Progenitor cell of endocrine pancreas (in vitro differentiated cells): Measurements from ENCODE around the gene POC1A. TPM values are rescaled to one million over a fixed set of nuclear protein-coding genes. Genes with fewer than 3 reads are reported as not detected.
A peak's percentile ranks its signal among the peaks of the same experiment; 100 is the strongest.

Experiments
- DNase-seq: peaks from one replicate; pipeline ENCODE4 v3.0.0; 2021; ENCODE audit warnings: low spot score; ENCODE audit not compliant: unreplicated experiment
- H3K27ac Mint-ChIP-seq: 2 replicates; pipeline ENCODE4 v1.8.0; 2021; ENCODE audit warnings: mild to moderate bottlenecking, moderate library complexity, mixed read lengths
- H3K27me3 Mint-ChIP-seq: 2 replicates; pipeline ENCODE4 v1.8.0; 2021; ENCODE audit warnings: mixed read lengths
- H3K36me3 Mint-ChIP-seq: 2 replicates; pipeline ENCODE4 v1.8.0; 2022; ENCODE audit warnings: mixed read lengths; ENCODE audit not compliant: insufficient read depth
- H3K4me1 Mint-ChIP-seq: 2 replicates; pipeline ENCODE4 v1.8.0; 2021; ENCODE audit warnings: low read depth, mixed read lengths
- H3K4me3 Mint-ChIP-seq: 2 replicates; pipeline ENCODE4 v1.8.0; 2021; ENCODE audit warnings: low read depth, mild to moderate bottlenecking, moderate library complexity, mixed read lengths
- H3K9me3 Mint-ChIP-seq: 2 replicates; pipeline ENCODE4 v1.8.0; 2021; ENCODE audit warnings: low read depth, mixed read lengths
- total RNA-seq: library from RNA; stranded (reverse); gene quantifications from 2 replicates; pipeline ENCODE4 v1.2.1, GENCODE V29; 2021
- TF ChIP-seq, protein P1 (sequence below): fragments of 200-600 bp; sonication (generic); IDR thresholded peaks from one replicate; pipeline ENCODE4 v1.5.0; 2021; ENCODE audit warnings: antibody characterized with exemption, mild to moderate bottlenecking; ENCODE audit not compliant: unreplicated experiment

POC1A gene
- total RNA-seq, 1 donor from 2014 or later, result 14.5 TPM

DNA sequence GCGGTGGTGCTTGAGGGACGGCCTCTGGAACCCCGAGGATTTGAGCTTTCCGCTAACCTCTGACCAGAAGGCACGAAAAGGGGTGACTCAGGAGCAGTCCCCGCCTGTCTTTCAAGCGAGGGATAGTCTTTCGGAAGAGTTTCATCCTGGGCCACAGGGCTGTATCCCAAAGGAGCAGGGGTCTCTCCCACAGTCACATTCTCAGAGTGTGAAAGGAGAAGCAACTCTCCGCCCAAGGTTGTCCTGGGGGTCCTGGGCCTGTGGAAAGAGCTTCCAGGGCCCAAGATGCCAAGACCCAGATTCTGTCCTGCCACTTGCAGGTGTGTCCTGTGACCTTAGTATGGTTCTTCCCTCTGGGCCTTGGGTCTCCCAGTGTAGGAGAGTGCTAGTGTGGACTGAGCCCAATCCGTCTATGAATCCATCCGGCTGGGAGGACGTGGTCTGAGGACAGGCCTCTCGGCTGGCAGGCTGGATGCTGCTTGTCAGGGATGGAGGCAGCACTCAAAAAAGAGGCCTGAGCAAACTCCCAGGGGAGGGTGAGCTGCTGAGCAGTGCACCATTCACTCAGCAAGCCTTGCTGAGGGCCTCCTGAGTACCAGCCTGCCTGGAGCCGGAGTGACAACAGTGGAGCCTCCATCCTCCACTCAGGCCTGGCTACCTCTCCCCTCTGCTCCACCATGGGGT is 96.3 kb downstream of the POC1A start:
- H3K27me3 Mint-ChIP-seq, result peaks cover 20% of the 10 kb centered on the region
- peak overlapping the region; percentile 81 for H3K27ac Mint-ChIP-seq
- DNase-seq, result no peak
- H3K36me3 Mint-ChIP-seq, result peaks cover 4% of the 10 kb centered on the region
- no peaks in the 10 kb centered on the region for H3K9me3 Mint-ChIP-seq
- peaks cover 7% of the 10 kb centered on the region for H3K4me1 Mint-ChIP-seq
- TF ChIP-seq, protein P1, sequence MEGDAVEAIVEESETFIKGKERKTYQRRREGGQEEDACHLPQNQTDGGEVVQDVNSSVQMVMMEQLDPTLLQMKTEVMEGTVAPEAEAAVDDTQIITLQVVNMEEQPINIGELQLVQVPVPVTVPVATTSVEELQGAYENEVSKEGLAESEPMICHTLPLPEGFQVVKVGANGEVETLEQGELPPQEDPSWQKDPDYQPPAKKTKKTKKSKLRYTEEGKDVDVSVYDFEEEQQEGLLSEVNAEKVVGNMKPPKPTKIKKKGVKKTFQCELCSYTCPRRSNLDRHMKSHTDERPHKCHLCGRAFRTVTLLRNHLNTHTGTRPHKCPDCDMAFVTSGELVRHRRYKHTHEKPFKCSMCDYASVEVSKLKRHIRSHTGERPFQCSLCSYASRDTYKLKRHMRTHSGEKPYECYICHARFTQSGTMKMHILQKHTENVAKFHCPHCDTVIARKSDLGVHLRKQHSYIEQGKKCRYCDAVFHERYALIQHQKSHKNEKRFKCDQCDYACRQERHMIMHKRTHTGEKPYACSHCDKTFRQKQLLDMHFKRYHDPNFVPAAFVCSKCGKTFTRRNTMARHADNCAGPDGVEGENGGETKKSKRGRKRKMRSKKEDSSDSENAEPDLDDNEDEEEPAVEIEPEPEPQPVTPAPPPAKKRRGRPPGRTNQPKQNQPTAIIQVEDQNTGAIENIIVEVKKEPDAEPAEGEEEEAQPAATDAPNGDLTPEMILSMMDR, result no peak
- H3K4me3 Mint-ChIP-seq, result peak overlapping the region; percentile 56

DNA sequence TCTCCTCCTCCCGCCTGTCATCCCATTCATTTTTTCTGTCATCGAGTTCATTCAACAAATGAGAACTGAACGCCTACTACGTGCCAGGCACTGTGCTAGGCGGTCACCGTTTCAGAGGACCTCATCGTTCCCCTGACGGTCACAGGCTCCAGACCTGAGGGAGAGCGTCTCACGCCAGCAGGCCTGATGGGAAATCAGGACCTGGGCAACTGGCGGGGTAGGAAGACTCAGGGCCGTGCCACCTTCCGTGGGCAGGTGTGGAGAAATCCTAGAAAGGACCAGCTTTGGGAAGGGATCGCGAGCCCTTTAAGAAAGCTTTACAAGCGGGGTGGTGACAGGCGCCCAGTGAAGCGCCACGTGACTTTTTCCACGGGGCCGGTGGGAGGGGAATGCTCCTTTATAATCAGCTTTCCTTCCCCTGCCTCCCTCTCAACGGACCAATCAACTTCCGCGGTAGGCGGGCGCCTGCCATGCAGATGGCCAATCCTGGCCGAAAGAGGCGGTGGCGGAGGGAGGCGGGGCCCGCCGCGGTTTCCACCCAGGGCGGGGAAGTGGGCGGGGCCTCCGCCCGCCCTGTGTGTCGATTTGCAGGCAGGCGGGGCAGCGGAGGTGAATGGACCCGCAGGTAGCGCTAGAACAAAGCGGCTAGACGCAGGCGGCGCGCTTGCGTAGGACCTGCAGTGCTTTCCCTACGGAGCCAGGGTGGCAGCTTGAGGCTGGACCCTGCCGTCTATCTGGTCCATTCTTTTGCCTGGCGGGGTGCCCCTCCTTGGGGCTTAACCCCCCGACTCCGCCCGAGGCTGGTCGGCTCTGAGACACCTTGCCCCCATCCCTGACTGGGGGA is 97.0 kb downstream of the POC1A start:
- TF ChIP-seq, protein P1, result no peak
- Mint-ChIP-seq H3K36me3 (peaks cover 6% of the 10 kb centered on the region), H3K4me1 (peaks cover 7% of the 10 kb centered on the region), H3K27ac (peak overlapping the region; percentile 97), H3K27me3 (peaks cover 19% of the 10 kb centered on the region), H3K4me3 (peak overlapping the region; percentile 85), H3K9me3 (no peaks in the 10 kb centered on the region)
- peak; percentile 99 for DNase-seq

DNA sequence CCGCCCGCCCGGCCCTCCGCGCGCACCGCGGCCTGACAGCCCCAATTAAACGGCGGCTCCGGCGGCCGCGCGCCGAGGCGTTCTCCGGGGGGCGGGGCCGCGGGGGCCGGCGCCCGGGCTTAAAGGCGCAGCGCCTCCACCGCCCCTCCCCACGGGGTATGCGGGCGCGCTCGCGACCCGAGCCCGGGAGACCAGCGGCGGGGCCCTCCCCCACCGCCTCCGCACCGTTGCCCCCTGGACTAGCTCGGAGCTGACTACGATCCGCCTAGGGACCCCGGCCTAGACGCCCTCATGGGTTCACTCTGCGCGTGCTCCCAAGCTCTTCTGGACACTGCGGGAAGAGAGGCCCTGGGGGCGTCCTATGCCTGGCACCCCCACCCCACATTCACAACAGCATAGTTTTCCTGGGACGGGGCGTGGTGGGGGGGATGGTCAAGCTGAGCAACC is 97.7 kb downstream of the POC1A start, which contains the start of gene DUSP7:
DUSP7 (minus strand) TSS at position 51 of the 447 bp plus-strand sequence. CDS start 205 bp downstream, outside the sequence.
- Mint-ChIP-seq H3K9me3 (no peaks in the 10 kb centered on the region), H3K27me3 (peaks cover 15% of the 10 kb centered on the region), H3K4me1 (peaks cover 7% of the 10 kb centered on the region), H3K36me3 (peaks cover 6% of the 10 kb centered on the region), H3K4me3 (peak within 1 kb of the TSS; percentile 85), H3K27ac (peak within 1 kb of the TSS; percentile 97)
- peak; percentile 58 for DNase-seq
- TF ChIP-seq, protein P1, result no peak

DNA sequence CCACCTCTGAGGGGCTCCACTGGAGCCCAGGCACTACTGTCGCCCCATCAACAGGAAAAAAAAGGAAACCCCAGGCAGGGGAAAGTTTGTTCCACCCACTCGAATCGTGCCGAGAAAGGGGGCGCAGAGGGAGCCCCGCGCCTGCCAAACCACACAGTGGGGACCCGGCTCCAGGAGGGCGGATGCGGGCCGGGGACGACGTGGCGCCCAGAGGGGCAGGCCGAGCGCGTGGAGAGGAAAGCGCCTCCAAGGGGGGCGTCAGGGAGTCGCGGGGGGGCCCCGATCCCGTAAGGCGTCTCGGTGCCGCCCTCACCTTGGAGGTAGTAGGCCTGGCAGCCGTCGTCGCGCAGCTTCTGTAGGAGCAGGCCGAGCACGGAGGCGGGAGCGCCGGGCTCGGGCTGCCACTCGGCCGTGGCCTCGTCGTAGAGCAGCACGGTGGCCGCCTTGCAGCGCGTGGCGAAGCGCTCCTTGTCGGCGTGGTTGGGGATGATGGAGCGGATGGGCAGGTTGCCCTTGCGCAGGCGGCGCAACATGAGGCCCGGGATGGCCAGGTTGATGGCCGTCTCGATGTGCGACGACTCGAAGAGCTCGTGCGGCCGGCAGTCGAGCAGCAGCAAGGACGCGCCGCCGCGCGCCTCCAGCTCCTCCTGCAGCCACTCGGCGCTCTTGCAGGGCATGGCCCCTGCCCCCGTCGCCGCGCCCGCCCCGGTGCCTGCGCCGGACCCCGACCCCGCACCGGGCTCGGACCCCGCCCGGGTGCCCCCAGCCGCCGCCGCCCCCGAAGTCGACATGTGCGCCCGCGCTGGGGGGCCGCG is 98.5 kb downstream of the POC1A start:
- peak; percentile 34 for DNase-seq
- TF ChIP-seq, protein P1, result peak; percentile 25
- peaks cover 7% of the 10 kb centered on the region for H3K4me1 Mint-ChIP-seq
- H3K4me3 Mint-ChIP-seq, result peak overlapping the region; percentile 81
- peaks cover 6% of the 10 kb centered on the region for H3K36me3 Mint-ChIP-seq
- H3K9me3 Mint-ChIP-seq, result no peaks in the 10 kb centered on the region
- H3K27ac Mint-ChIP-seq, result peak overlapping the region; percentile 56
- H3K27me3 Mint-ChIP-seq, result peaks cover 10% of the 10 kb centered on the region
